Transverse colon (tissue), 4 donors: ENCODE data around the gene OSBPL6. TPM values are rescaled to one million over a fixed set of nuclear protein-coding genes. Genes with fewer than 3 reads are reported as not detected.

Source experiments
- DNase-seq: peaks from one replicate; pipeline ENCODE4 v3.0.0-alpha.2; 2019
- H3K27ac ChIP-seq, 4 donors: fragments of 200-600 bp; sonication (generic); 2 replicates each; pipeline ENCODE4 v1.5.1; 2016 to 2018; ENCODE audit warnings: inconsistent platforms in 4 of 4
- H3K27me3 ChIP-seq: fragments of 200-600 bp; sonication (generic); 2 replicates; pipeline ENCODE4 v1.5.1; 2017; ENCODE audit warnings: inconsistent platforms
- H3K36me3 ChIP-seq, 4 donors: fragments of 200-600 bp; sonication (generic); 2 replicates each; pipeline ENCODE4 v1.5.1; 2017 to 2019; ENCODE audit warnings: inconsistent platforms in 4 of 4
- H3K4me1 ChIP-seq, 4 donors: fragments of 200-600 bp; sonication (generic); 2 replicates each; pipeline ENCODE4 v1.5.1; 2017 to 2020; ENCODE audit warnings: inconsistent platforms in 4 of 4
- H3K4me3 ChIP-seq, 4 donors: fragments of 200-600 bp; sonication (generic); 1 replicate in 1 of 4; 2 replicates in 3 of 4; pipeline versions ENCODE4 v1.5.1 to v1.6.1; 2017 to 2019; ENCODE audit warnings: inconsistent platforms in 4 of 4
- H3K9me3 ChIP-seq, 2 donors: fragments of 200-600 bp; sonication (generic); 2 replicates each; pipeline ENCODE4 v1.5.1; 2017 to 2019; ENCODE audit warnings: inconsistent platforms in 2 of 2
- CTCF ChIP-seq, 5 experiments: fragments of 200-600 bp in 3 of 5; fragments of 450-650 bp in 2 of 5; sonication (generic) in 3 of 5; IDR thresholded peaks; 1 replicate in 2 of 5; 2 replicates in 3 of 5; pipeline ENCODE4 v1.5.1; 2016 to 2017; ENCODE audit warnings: antibody characterized with exemption in 5 of 5, inconsistent platforms in 3 of 5, mild to moderate bottlenecking in 2 of 5, moderate library complexity in 1 of 5
- EP300 ChIP-seq: sonication (generic); formaldehyde crosslinking; IDR thresholded peaks from one replicate; pipeline ENCODE4 v1.6.1; 2017; ENCODE audit warnings: antibody characterized with exemption, low read depth
- POLR2A ChIP-seq: fragments of 450-650 bp; IDR thresholded peaks from one replicate; pipeline ENCODE4 v1.6.1; 2016; ENCODE audit warnings: antibody characterized with exemption, mild to moderate bottlenecking, moderate library complexity
- POLR2AphosphoS5 ChIP-seq, 3 donors: sonication (generic); formaldehyde crosslinking; IDR thresholded peaks; one replicate each; pipeline ENCODE4 v1.6.1; 2016; ENCODE audit warnings: antibody characterized with exemption in 3 of 3
- WGBS, 2 donors: methylation state at CpG; one replicate each; pipeline ENCODE4 v1.1.5; 2018; ENCODE audit warnings: low coverage in 1 of 2; 5-methylcytosine and 5-hydroxymethylcytosine counted together
- in situ Hi-C, 4 donors: fragments of 200-750 bp; cut with MboI; loops; one replicate each; pipeline versions ENCODE4 v1.15.0 to v1.15.1; 2017; ENCODE audit warnings: low sequenced_read_pairs in 3 of 4, low pct_ligation_motif_present in 1 of 4, low pct_unique_long_range_greater_than_20kb in 1 of 4
- intact Hi-C: fragments of 100-400 bp; cut with DNase I; formaldehyde crosslinking; loops from one replicate; pipeline ENCODE4 v1.15.1; 2023; ENCODE audit warnings: low total_unique reads
- total RNA-seq, 4 donors: library from RNA; depleted of rRNA; stranded (reverse); fragments of >200 nt; gene quantifications; one replicate each; pipeline ENCODE4 v1.1.0, GENCODE V29; 2016

The OSBPL6 gene
- total RNA-seq, 4 donors from 2014 or later, result 0.95 to 4.0 (median 2.5) TPM

GRCh38 chr2:178304333-178304732, 110.0 kb downstream of the OSBPL6 start:
- Histone ChIP-seq H3K9me3 (no peaks in the 10 kb centered on the region), H3K27ac (no peak overlapping the region), H3K4me3 (no peak overlapping the region), H3K4me1 (no peaks in the 10 kb centered on the region), H3K27me3 (no peaks in the 10 kb centered on the region), H3K36me3 (no peaks in the 10 kb centered on the region)
- 86 to 100% methylated on average over 1 to 3 of the region's 3 CpGs for WGBS, 2 donors
- no peak for TF ChIP-seq POLR2AphosphoS5 (IDR thresholded peaks at IDR 0.05)
- no peak for TF ChIP-seq CTCF (IDR thresholded peaks at IDR 0.05)
- no peak for TF ChIP-seq POLR2A
- TF ChIP-seq EP300, result no peak
- in situ Hi-C loops (no loop called here), intact Hi-C loops (no loop called here)
- no peak for DNase-seq

GRCh38 chr2:178306352-178307073, 112.2 kb downstream of the OSBPL6 start:
- TF ChIP-seq POLR2AphosphoS5 (IDR thresholded peaks at IDR 0.05) (no peak), EP300 (no peak), CTCF (IDR thresholded peaks at IDR 0.05) (peak; percentile 29 to 42 (median 36)), POLR2A (no peak)
- WGBS, 2 donors, result 39 to 47% methylated on average over 5 to 8 of the region's 8 CpGs
- Histone ChIP-seq H3K36me3 (no peaks in the 10 kb centered on the region), H3K4me1 (no peaks in the 10 kb centered on the region), H3K9me3 (no peaks in the 10 kb centered on the region), H3K27ac (no peak overlapping the region), H3K4me3 (no peak overlapping the region), H3K27me3 (no peaks in the 10 kb centered on the region)
- peak; percentile 59 for DNase-seq
- in situ Hi-C loops, result no loop called here
- intact Hi-C loops, result no loop called here

GRCh38 chr2:178307650-178308049, 113.3 kb downstream of the OSBPL6 start:
- DNase-seq, result no peak
- H3K9me3 ChIP-seq, result no peaks in the 10 kb centered on the region
- H3K4me3 ChIP-seq, result no peak overlapping the region
- intact Hi-C loops, result no loop called here
- no peaks in the 10 kb centered on the region for H3K36me3 ChIP-seq
- no peaks in the 10 kb centered on the region for H3K4me1 ChIP-seq
- no peak overlapping the region for H3K27ac ChIP-seq
- TF ChIP-seq POLR2A (no peak), POLR2AphosphoS5 (IDR thresholded peaks at IDR 0.05) (no peak), EP300 (no peak), CTCF (IDR thresholded peaks at IDR 0.05) (no peak)
- 72 to 76% methylated on average over 7 of the region's 7 CpGs for WGBS, 2 donors
- in situ Hi-C loops, result no loop called here
- no peaks in the 10 kb centered on the region for H3K27me3 ChIP-seq

- in situ Hi-C loops, result no loop called here
- Histone ChIP-seq H3K4me1 (no peaks in the 10 kb centered on the region), H3K27me3 (no peaks in the 10 kb centered on the region), H3K4me3 (no peak overlapping the region), H3K36me3 (no peaks in the 10 kb centered on the region), H3K27ac (no peak overlapping the region), H3K9me3 (no peaks in the 10 kb centered on the region)
- TF ChIP-seq CTCF (IDR thresholded peaks at IDR 0.05) (no peak), POLR2AphosphoS5 (IDR thresholded peaks at IDR 0.05) (no peak), POLR2A (no peak), EP300 (no peak)
- WGBS, 2 donors, result 73 to 75% methylated on average over 2 of the region's 2 CpGs
- intact Hi-C loops, result no loop called here
- no peak for DNase-seq
Observed at GRCh38 chr2:178309541-178309940, 115.2 kb downstream of the OSBPL6 start.
